Caki2 (cell line): ENCODE results near the gene DCHS1. TPM values are rescaled to one million over a fixed set of nuclear protein-coding genes. Genes with fewer than 3 reads are reported as not detected.
"Not testable (repeated sequence)": the region's sequence is repeated elsewhere in the genome, so short reads cannot be mapped to it uniquely, and the experiment has no call there.

Source experiments
- DNase-seq: peaks from one replicate; pipeline ENCODE4 v3.0.0-alpha.2; 2015; ENCODE audit warnings: low read depth
- in situ Hi-C: cut with HindIII; loops from 2 replicates; pipeline ENCODE4 v1.10.0; 2016; ENCODE audit warnings: low sequenced_read_pairs, low pct_unique_long_range_greater_than_20kb, mixed read lengths
- total RNA-seq: library from RNA; depleted of rRNA; stranded (reverse); fragments of >200 nt; shearing (Covaris generic); gene quantifications from 2 replicates; pipeline ENCODE4 v1.2.3, GENCODE V29; 2014; ENCODE audit warnings: low replicate concordance; rRNA removed

Gene DCHS1
- 0.03 TPM in 1 of 2 replicates, not detected in the other for total RNA-seq

DNA sequence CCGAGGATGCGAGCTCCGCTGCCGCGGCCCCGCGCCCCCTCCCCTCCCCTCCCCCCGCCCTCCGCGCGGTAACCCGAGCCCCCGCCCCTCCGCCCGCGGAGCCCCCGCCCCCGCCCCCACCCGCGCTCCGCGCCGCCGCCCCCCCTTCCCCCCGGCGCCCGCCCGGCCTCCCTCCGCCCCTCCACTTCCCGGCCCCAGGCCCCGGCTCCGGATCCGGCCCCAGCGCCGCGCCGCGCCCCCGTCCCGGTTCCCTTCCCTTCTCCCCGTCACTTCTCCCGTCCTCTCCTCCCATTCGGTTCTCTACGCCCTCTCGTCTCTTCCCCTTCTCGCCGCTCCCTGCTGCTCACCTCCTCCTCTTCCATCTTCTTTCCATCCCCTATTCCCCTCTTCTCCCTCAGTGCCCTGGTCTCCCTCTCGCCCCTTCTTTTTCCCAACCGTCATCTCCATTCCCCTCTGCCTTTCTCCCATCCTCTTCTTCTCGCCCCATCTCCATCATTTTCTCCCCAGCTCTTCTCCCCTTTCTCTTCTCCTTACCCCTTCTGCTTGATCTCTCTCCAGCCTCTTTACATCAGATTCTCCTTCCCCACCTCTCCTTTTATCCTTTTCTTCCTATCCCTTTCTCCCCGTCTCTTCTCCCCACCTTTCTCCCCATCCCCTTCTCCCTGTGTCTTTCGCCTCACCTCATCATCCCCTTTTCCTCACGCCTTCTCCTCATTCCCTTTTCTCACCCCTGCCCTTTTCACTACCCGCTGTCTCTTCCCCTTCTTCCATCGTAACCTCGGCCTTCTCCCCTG, at the start of gene DCHS1:
TSS of gene DCHS1 (minus strand) at position 20 of the 794 bp plus-strand sequence. CDS start 14,196 bp downstream, outside the sequence.
- in situ Hi-C loops, result no loop called here
- DNase-seq, result no peak

- peak; percentile 36 for DNase-seq
- in situ Hi-C loops, result no loop called here
Measured at GRCh38 chr11:6703247-6704063, 47.8 kb upstream of the DCHS1 start.

DNA sequence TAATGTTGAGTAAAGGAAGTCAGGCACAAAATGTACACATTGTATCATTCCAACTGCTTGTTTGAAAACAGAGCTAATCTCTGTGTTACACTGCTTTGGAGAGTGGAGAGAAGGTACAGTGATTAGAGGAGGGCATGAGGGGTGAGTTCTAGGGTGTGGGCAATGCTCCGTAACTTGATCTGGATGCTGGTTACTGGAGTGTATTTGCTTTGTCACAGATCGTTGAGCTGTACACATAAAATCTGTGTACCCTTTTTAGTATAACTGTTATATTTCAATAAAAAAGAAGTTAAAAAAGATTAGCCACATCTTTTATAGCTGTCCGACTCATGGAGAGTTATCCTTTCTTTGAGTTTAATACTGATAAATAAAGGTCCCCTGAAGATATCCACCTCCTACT, 46.3 kb upstream of the DCHS1 start:
- in situ Hi-C loops, DNase-seq: not testable (repeated sequence)

GRCh38 chr11:6695377-6695776, 39.8 kb upstream of the DCHS1 start:
- in situ Hi-C loops, result no loop called here
- DNase-seq, result no peak

DNA sequence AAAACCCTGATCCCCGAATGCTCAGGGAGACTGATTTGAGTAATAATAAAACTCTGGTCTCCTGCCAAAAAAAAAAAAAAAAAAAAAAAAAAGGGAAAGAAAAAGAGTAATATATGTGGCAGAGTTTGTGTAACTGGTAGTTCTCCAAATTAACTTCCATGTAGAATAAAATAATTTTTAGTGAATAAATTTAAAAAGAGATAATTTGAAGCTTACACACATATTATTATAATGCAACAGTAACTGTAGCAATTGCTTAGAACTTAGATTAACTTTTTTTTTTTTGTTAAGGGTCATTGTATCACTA, 38.6 kb upstream of the DCHS1 start:
- in situ Hi-C loops, result no loop called here
- DNase-seq, result no peak

GRCh38 chr11:6693342-6694228, 38.0 kb upstream of the DCHS1 start:
- in situ Hi-C loops, result no loop called here

GRCh38 chr11:6692128-6692527, 36.5 kb upstream of the DCHS1 start:
- DNase-seq, result no peak
- in situ Hi-C loops, result no loop called here

More at GRCh38 chr11:6693342-6694228, 38.0 kb upstream of the DCHS1 start:
- peak; percentile 69 for DNase-seq

GRCh38 chr11:6690431-6691132, 35.0 kb upstream of the DCHS1 start:
- in situ Hi-C loops, result not testable (repeated sequence)

DNA sequence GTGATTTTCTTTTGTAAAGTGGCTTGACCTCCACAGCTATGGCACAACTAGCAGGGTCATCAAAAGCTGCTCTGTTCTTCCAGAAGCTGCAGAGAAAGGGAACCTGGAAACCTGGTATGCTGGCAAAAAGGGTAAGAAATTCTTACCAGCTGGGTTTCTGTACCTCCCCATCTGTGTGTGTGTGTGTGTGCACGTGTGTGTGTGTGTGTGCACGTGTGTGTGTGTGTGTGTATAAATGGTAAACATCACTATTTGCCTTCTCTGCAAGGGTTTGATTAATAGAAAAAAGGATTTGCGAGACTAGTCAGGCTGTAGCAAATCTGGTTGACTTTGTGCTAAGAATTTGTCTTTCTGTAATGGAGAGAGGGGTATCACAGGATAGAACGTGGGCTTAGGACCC, 32.3 kb upstream of the DCHS1 start:
- in situ Hi-C loops, result no loop called here

More at GRCh38 chr11:6690431-6691132, 35.0 kb upstream of the DCHS1 start:
- DNase-seq, result not testable (repeated sequence)

DNA sequence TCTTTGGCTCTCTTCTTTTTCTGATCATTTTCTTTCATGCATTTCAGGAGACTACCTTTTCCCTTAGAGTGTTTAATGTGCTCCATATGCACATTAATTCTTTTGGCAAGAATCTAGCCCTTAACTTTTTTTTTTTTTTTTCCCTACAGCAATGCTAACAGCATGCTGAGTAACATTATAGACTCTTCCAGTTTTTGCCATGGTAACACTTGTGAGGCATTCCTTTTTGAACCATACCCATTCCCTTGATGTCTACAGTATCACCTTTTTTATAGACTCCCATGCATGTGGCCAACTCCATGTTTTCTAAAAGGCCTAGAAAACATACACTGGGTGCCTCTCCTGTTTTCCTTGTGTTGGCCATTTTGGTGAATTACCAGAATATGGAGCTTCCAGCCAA, 30.4 kb upstream of the DCHS1 start:
- in situ Hi-C loops, result no loop called here
- no peak for DNase-seq

More for the DNA sequence above, 32.3 kb upstream of the DCHS1 start:
- DNase-seq, result no peak

- DNase-seq, in situ Hi-C loops: not testable (repeated sequence)
Measured at GRCh38 chr11:6684068-6684467, 28.5 kb upstream of the DCHS1 start.

DNA sequence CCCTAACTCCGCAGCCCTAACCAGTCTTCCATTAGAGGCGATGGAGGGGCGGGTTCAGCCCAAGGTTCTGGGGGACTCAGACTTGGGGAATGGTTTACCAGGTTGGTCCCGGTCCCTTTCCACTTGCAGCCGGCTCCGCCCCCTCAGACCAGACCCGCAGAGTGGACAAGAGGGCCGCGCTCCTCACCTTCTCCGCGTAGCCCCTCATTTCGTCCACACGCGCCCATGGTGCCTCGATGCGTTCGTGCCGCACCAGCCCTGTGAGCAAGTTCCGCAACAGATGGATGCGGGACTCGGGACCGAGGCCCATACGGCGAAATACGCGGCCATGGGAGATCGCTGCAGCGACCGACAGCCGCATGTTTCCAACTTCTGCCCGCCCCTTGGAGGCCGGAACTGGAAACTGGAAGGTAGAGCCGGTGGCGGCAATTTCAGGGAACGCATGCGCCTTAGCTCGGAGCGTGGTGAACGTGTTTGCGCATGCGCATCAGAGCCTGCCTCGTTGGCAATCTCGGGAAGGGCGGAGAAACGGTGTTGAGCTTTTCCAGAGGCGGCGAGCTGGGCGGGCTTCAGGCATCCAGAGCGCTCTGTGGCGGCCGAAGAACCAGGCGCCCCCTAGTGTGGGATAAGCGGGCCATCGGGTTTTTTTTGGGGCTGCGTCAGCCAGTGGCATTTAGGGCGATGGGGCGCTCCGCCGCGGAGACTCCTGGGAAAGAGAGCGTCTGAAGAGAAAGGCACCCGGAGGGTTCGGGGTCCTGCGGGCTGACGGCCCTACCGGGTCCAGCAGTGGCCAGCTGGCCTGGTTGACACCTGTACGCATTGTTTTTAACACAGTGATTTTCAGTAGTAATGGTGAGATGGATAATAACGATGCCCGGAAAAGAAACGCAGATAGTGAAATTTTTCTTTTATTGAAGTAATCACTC, 27.6 kb upstream of the DCHS1 start, which contains the start of gene MRPL17:
TSS of gene MRPL17 (minus strand) at position 405 of the 926 bp plus-strand sequence. CDS start at position 361, 44 bp downstream.
- in situ Hi-C loops, result no loop called here
- peak; percentile 97 for DNase-seq

DNA sequence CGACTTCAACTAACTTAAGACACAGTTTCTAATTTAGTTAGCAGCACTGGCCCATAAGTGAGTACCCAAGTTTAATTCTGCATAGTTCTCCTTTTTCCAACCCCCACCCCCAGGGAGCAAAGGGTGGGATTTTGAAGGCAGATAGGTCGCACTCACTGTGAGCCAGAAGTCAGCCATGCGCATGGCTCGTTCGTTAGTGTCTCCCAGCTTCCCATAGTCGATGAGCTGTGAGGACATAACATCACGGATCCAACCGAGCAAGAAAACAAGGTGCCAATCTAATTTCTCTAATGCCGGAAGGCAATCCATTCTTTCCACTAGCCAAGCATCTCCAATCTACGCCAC, 27.0 kb upstream of the DCHS1 start:
- in situ Hi-C loops, result no loop called here

GRCh38 chr11:6681949-6682348, 26.3 kb upstream of the DCHS1 start:
- in situ Hi-C loops, result no loop called here
- DNase-seq, result no peak

More for the DNA sequence above, 27.0 kb upstream of the DCHS1 start:
- DNase-seq, result no peak

GRCh38 chr11:6681505-6681904, 25.9 kb upstream of the DCHS1 start:
- no peak for DNase-seq
- in situ Hi-C loops, result no loop called here

DNA sequence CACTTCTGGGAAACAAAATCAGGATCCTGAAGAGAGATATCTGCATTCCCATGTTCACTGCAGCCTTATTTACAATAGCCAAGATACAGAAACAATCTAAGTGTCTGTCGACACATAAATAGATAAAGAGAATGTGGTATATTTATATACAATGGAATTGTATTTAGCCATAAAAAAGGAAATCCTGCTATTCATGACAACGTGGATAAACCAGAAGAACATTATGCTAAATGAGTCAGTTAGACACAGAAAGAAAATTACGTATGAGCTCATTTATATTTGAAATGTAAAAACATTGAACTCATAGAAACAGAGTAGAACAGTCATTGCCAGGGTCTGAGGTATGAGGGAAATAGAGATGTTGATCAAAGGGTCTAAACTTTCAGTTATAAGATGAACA, 21.4 kb upstream of the DCHS1 start:
- no peak for DNase-seq
- in situ Hi-C loops, result no loop called here

DNA sequence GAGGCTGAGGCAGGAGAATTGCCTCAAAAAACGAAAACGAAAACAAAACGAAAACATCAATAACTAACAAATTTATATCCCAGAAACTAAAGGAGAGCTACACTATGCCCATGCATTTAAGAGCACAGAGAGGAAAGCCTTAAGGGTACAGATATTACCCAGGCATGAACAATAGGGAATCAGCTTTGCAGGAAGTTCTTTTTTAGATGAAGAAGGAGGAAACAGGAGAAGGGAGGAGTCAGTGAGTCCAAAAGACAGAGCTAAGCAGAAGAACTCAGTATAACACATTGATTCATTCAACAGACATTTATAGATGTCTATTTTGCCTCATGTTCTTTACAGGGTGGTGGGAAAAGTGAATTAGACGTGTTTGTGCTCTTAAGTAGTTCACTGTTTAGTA, 19.3 kb upstream of the DCHS1 start:
- in situ Hi-C loops, result no loop called here

More for the DNA sequence above, 19.3 kb upstream of the DCHS1 start:
- no peak for DNase-seq
